Measurements from ENCODE around the gene ATP2A2. TPM values are rescaled to one million over a fixed set of nuclear protein-coding genes. Genes with fewer than 3 reads are reported as not detected.

Gene ATP2A2
- total and polyA plus RNA-seq, 8 donors = 118 to 258 (median 143) TPM

DNA sequence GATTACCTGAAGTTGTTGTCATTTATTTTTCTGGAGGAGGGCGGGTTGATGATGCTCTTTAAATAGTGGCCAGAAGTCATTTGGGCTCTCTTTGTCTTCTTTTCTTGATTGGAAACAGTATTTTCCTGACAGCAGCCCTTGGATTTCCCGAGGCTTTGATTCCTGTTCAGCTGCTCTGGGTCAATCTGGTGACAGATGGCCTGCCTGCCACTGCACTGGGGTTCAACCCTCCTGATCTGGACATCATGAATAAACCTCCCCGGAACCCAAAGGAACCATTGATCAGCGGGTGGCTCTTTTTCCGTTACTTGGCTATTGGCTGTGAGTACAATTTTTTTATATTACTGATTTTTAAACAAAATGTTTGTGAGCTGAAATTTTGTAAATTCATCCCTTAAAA, 62.1 kb downstream of the ATP2A2 start:
- intact Hi-C loops (cut with DNase I) = no loop called here
- Histone ChIP-seq H3K4me3 (no peak overlapping the region), H3K27ac (no peak overlapping the region), H3K4me1 (peaks cover 9 to 18% of the 10 kb centered on the region in 2 donors), H3K27me3 (no peaks in the 10 kb centered on the region), H3K9me3 (no peaks in the 10 kb centered on the region), H3K36me3 (peaks cover 8 to 100% of the 10 kb centered on the region in 2 donors)
- ATAC-seq (no peak), DNase-seq (no peak)
- TF ChIP-seq CTCF (IDR thresholded peaks at IDR 0.05) = no peak

DNA sequence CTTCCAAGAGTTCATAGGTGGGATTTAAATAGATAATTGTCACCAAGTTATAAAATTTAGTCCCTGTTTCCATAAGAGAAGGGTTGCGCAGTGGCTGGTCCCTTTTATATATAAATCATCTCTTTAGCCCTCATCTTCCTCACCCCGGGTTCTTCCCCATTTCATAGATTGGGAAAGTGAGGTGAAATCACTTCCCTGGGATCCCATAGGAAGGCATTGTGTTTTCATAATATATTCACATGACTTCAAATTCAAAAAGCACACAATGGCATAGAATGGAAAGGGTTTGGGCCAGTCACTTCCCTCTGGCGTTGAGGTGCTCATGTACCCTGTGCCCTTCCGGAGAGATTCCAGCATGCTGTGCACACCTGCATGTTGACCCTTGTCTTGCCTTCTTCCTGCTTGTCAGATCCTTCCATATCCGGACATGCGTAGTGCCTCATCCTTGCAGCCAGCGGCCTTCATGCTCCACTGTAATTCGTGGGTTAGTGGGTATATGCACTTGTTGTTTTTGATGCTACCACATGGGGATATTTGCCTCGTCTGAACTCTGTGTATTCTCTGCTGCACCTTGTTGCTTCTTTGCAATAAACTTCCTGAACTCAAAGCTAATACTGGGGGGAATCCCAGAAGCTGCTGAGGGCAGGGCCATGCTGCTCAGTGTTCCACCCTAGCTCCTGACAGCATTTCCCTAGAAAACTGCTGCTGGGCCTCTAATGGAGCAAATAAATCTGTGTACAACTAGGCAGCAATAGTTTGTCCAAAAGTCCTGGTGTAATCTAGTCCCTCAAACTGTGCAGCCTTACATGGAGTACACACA, 62.9 kb downstream of the ATP2A2 start:
- peaks cover 8 to 100% of the 10 kb centered on the region in 2 donors for H3K36me3 ChIP-seq
- no peak for TF ChIP-seq CTCF (IDR thresholded peaks at IDR 0.05)
- no peaks in the 10 kb centered on the region for H3K27me3 ChIP-seq
- H3K27ac ChIP-seq = no peak overlapping the region
- no peak overlapping the region for H3K4me3 ChIP-seq
- H3K4me1 ChIP-seq = peaks cover 6 to 15% of the 10 kb centered on the region in 2 donors
- DNase-seq (no peak), ATAC-seq (no peak)
- H3K9me3 ChIP-seq = no peaks in the 10 kb centered on the region
- intact Hi-C loops (cut with DNase I) = no loop called here

DNA sequence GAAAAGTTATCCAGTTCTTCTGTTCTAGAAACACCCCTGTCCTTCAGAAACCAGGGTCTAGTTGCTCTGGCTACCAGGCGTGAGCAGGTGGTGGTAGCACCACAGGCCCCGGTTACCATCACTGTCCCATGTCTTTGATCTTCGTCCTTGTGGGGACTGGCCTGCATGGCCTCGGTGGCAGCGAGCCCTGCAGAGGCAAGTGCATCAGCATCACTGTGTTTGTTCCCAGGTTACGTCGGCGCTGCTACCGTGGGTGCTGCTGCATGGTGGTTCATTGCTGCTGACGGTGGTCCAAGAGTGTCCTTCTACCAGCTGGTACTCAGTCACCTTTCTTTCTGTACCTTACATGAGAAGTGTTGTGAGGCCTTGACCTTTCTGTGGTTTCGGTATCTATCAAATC, 63.6 kb downstream of the ATP2A2 start:
- no peak for TF ChIP-seq CTCF (IDR thresholded peaks at IDR 0.05)

GRCh38 chr12:110345176-110345661, 64.2 kb downstream of the ATP2A2 start:
- DNase-seq (peak in 1 of 4 donors; percentile 26), ATAC-seq (peak; percentile 62)
- no peak for TF ChIP-seq CTCF (IDR thresholded peaks at IDR 0.05)
- intact Hi-C loops (cut with DNase I) = no loop called here
- no peaks in the 10 kb centered on the region for H3K9me3 ChIP-seq
- H3K4me3 ChIP-seq = no peak overlapping the region
- peaks cover 3 to 24% of the 10 kb centered on the region in 2 donors for H3K4me1 ChIP-seq
- H3K27me3 ChIP-seq = no peaks in the 10 kb centered on the region
- H3K36me3 ChIP-seq = peaks cover 8 to 100% of the 10 kb centered on the region in 2 donors
- H3K27ac ChIP-seq = peak overlapping the region in 1 of 2 donors; percentile 14

More for the DNA sequence above, 63.6 kb downstream of the ATP2A2 start:
- ATAC-seq (no peak), DNase-seq (no peak)
- Histone ChIP-seq H3K27me3 (no peaks in the 10 kb centered on the region), H3K4me3 (no peak overlapping the region), H3K9me3 (no peaks in the 10 kb centered on the region), H3K4me1 (peaks cover 3 to 23% of the 10 kb centered on the region in 2 donors), H3K36me3 (peaks cover 8 to 100% of the 10 kb centered on the region in 2 donors), H3K27ac (peak overlapping the region in 1 of 2 donors; percentile 14)
- intact Hi-C loops (cut with DNase I) = no loop called here

DNA sequence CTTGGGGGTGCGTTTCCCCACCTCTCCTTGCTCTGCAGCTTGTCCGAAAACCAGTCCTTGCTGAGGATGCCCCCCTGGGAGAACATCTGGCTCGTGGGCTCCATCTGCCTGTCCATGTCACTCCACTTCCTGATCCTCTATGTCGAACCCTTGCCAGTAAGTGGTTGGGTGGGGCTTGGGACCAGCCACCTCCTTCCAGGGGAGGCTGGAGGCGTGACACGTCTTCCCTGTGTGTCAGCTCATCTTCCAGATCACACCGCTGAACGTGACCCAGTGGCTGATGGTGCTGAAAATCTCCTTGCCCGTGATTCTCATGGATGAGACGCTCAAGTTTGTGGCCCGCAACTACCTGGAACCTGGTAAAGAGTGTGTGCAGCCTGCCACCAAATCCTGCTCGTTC, 64.9 kb downstream of the ATP2A2 start:
- no peak for TF ChIP-seq CTCF (IDR thresholded peaks at IDR 0.05)
- no peak overlapping the region for H3K4me3 ChIP-seq
- peak overlapping the region in 1 of 2 donors; percentile 14 for H3K27ac ChIP-seq
- peaks cover 0 to 24% of the 10 kb centered on the region in 2 donors for H3K4me1 ChIP-seq
- intact Hi-C loops (cut with DNase I) = no loop called here
- no peak for ATAC-seq
- no peak for DNase-seq
- H3K27me3 ChIP-seq = no peaks in the 10 kb centered on the region
- H3K36me3 ChIP-seq = peaks cover 8 to 100% of the 10 kb centered on the region in 2 donors
- H3K9me3 ChIP-seq = no peaks in the 10 kb centered on the region
